Measurements from ENCODE around the gene ARF1.

ARF1 gene

GRCh38 chr1:228082214-228082917 is at the start of gene ARF1:
Gene ARF1, plus strand, starts transcription at chr1:228082708. Its CDS starts 14,407 bp downstream, at chr1:228097115.
- peak within 1 kb of the TSS; percentile 85 for H3K4me3 ChIP-seq (ENCODE audit: low read depth, low read length)
- no peaks in the 10 kb centered on the region for H3K9me3 ChIP-seq (ENCODE audit: severe bottlenecking)
- DNase-seq = peak; percentile 72
- H3K27ac ChIP-seq = peak within 1 kb of the TSS; percentile 83
- H3K27me3 ChIP-seq (ENCODE audit: insufficient read depth, low read depth, severe bottlenecking) = no peaks in the 10 kb centered on the region
- peaks cover 3% of the 10 kb centered on the region for H3K36me3 ChIP-seq
- TF ChIP-seq, protein P1, sequence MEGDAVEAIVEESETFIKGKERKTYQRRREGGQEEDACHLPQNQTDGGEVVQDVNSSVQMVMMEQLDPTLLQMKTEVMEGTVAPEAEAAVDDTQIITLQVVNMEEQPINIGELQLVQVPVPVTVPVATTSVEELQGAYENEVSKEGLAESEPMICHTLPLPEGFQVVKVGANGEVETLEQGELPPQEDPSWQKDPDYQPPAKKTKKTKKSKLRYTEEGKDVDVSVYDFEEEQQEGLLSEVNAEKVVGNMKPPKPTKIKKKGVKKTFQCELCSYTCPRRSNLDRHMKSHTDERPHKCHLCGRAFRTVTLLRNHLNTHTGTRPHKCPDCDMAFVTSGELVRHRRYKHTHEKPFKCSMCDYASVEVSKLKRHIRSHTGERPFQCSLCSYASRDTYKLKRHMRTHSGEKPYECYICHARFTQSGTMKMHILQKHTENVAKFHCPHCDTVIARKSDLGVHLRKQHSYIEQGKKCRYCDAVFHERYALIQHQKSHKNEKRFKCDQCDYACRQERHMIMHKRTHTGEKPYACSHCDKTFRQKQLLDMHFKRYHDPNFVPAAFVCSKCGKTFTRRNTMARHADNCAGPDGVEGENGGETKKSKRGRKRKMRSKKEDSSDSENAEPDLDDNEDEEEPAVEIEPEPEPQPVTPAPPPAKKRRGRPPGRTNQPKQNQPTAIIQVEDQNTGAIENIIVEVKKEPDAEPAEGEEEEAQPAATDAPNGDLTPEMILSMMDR (IDR thresholded peaks at IDR 0.05; ENCODE audit: low read depth, low read length) = no peak

- no peaks in the 10 kb centered on the region for H3K27me3 ChIP-seq (ENCODE audit: insufficient read depth, low read depth, severe bottlenecking)
- no peaks in the 10 kb centered on the region for H3K36me3 ChIP-seq
- TF ChIP-seq, protein P1 (IDR thresholded peaks at IDR 0.05; ENCODE audit: low read depth, low read length) = no peak
- no peaks in the 10 kb centered on the region for H3K9me3 ChIP-seq (ENCODE audit: severe bottlenecking)
- H3K27ac ChIP-seq = no peak overlapping the region
- DNase-seq = no peak
- no peak overlapping the region for H3K4me3 ChIP-seq (ENCODE audit: low read depth, low read length)
These were observed 49.1 kb upstream of the ARF1 start for GRCh38 chr1:228033376-228033775.

- Histone ChIP-seq H3K36me3 (no peaks in the 10 kb centered on the region), H3K27ac (no peak overlapping the region), H3K9me3 (ENCODE audit: severe bottlenecking) (no peaks in the 10 kb centered on the region), H3K4me3 (ENCODE audit: low read depth, low read length) (no peak overlapping the region), H3K27me3 (ENCODE audit: insufficient read depth, low read depth, severe bottlenecking) (no peaks in the 10 kb centered on the region)
- no peak for DNase-seq
- TF ChIP-seq, protein P1 (IDR thresholded peaks at IDR 0.05; ENCODE audit: low read depth, low read length) = no peak
These were observed 47.3 kb upstream of the ARF1 start for GRCh38 chr1:228034954-228035837.

GRCh38 chr1:228035844-228036243 is 46.7 kb upstream of the ARF1 start:
- H3K9me3 ChIP-seq (ENCODE audit: severe bottlenecking) = no peaks in the 10 kb centered on the region
- H3K27ac ChIP-seq = no peak overlapping the region
- TF ChIP-seq, protein P1 (IDR thresholded peaks at IDR 0.05; ENCODE audit: low read depth, low read length) = no peak
- DNase-seq = no peak
- no peaks in the 10 kb centered on the region for H3K27me3 ChIP-seq (ENCODE audit: insufficient read depth, low read depth, severe bottlenecking)
- no peak overlapping the region for H3K4me3 ChIP-seq (ENCODE audit: low read depth, low read length)
- H3K36me3 ChIP-seq = no peaks in the 10 kb centered on the region

- TF ChIP-seq, protein P1 (IDR thresholded peaks at IDR 0.05; ENCODE audit: low read depth, low read length) = no peak
- no peak for DNase-seq
- H3K36me3 ChIP-seq = no peaks in the 10 kb centered on the region
- no peak overlapping the region for H3K4me3 ChIP-seq (ENCODE audit: low read depth, low read length)
- no peaks in the 10 kb centered on the region for H3K27me3 ChIP-seq (ENCODE audit: insufficient read depth, low read depth, severe bottlenecking)
- no peak overlapping the region for H3K27ac ChIP-seq
- H3K9me3 ChIP-seq (ENCODE audit: severe bottlenecking) = no peaks in the 10 kb centered on the region
These were observed 45.7 kb upstream of the ARF1 start for GRCh38 chr1:228036701-228037231.
